GM19463 (cell line): ENCODE measurements around the gene PHF21B.
"Not testable (repeated sequence)": the region's sequence is repeated elsewhere in the genome, so short reads cannot be mapped to it uniquely, and the experiment has no call there.

Experiments used
- ATAC-seq: cut with Tn5 transposase; IDR thresholded peaks from one replicate; pipeline ENCODE4 v1.9.1; 2021; ENCODE audit warnings: mild to moderate bottlenecking, moderate library complexity; ENCODE audit not compliant: unreplicated experiment

The PHF21B gene

DNA sequence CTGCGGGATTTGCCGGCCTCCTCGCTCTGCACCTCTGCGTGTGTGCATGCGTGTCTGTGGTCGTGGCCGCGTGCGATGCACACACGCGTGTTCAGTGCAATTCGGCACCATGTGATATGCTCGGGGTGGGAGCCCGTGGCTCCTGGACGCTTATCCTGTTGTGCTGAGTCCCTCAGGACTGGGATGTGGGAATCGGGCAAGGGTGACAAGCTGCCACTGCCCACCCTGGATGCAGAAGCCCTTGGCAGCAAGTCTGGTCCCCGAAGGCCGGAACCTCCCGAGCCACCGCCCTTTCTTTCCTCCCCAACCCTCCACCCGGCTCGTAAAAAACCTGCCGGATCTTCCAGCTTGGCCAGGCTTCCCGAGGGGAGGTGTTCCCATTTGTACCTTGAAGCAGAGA lies 128.2 kb downstream of the PHF21B start:
- ATAC-seq = no peak

DNA sequence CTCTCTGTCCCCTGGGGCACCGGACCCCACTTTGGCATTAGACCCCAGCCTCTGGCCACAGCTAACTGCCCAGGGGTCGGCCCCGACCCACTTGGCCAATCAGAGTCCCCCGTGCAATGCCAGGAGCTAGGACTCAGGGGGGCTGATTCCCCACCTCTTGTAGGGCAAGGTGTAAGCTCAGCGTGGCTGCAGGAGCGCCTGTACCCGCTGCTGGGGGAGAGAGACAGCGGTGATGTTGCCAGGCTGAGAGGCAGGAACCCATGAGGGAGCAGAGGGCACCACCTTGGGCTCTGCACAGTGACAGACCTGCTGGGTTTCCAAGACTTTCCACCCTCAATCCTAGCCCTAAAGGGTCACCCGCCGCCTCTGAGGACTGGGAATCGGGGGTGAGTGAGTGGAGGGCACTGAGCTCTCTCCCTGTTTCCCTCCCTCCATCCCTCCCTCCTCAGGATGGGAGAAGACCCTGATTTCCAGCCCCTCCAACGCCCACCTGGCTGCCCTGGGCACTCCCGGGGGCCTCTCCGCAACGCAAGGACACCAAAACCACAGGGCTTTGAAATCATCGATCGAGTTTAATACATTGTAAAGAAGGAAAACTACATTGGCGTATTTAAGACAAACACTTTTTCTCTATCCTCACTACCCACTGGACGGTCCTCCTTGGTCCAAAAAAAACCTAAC lies 129.1 kb downstream of the PHF21B start:
- no peak for ATAC-seq

DNA sequence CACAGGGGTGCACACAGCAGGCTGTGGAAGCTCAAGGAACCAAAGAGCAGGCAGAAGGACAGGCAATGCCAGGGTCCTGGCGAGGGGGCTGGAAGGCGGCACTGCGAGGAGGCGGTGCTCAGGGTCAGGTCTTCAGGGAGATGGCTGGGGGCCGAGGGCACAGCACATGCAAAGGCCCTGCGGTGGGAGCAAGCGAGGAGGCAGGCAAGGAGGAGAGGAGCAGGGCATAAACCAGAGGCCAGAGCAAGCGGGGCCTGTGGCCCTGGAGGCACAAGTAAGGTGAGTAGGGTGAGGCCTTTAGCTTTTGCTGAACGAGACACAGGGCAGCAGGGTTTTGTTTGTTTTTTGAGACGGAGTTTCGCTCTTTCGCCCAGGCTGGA lies 130.5 kb downstream of the PHF21B start:
- ATAC-seq = no peak

DNA sequence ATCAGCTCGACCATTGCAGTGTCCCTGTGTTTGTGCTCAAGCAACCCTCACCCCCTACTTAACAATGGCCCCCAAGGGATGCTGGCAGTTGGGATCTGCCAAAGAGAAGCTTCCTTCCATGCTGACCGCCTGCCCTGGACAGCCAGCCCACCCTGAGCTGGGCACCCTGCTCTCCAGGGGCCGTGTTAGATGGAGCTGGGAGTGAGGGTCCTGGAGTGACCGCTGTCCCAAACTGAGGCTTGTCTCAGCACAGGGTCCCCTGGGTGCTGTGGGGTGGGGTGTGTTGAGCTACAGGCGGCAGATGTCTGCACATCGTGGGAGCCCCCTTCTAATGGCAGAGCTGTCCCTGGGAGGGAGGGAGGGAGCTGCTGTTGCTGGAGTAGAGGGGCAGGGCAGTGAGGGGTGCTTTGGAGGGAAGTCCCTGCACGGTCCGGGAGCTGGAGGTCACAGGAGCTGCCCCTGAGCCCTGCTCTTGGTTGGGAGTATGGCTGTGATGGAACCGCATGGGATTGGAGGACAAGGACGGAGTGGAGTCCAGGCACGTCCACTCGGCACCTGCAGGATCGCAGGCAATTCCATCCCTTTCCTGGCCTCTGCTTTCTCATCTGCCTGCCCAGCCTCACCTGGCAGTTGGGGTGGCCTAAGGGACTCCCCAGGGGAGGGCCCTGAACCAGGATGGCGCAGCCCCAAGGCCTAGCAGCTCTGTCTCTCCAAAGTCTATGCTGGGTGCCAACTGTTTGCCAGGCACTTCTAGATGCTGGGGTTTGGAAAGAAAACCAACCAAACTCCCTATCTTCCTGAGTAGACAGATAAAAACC lies 131.1 kb downstream of the PHF21B start:
- no peak for ATAC-seq

DNA sequence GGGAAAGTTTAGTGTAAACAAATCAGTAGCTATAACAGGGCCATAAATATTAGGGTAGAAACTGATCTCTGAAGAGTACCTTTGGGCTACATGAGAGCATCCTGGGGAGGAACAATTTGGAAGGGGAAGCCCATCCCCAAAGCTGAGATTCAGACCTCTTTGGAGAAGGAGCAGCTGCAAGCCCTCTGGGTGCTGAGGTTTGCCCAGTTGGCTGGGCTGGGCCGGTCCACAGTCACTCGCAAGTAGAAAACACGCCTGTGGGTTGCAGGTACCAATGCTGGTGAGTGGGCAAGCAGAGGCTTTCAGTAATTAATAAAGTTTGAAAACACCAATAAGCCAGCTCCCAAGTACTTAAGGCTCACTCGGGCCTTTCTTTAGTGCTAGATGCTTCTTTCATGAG lies 132.9 kb downstream of the PHF21B start:
- ATAC-seq = no peak

DNA sequence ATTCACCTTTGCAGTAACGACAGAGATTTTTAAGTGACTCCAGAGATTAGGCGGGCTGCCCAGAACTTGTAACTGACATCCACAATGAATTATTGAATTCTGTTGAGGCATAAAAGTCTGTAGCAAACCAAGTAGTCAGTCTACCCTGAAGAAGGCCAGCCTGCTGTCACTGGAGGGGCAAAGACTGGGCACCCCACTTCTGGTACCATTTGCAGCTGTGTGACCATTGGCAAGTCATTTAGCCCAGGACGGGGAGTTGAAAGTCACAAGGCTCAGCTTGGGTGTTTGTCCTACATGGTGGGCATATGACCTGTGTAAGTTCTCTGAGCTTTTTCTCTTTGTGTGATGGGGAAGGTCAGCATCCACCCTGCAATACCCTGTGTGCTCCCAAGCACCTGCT lies 138.0 kb downstream of the PHF21B start:
- ATAC-seq = no peak

DNA sequence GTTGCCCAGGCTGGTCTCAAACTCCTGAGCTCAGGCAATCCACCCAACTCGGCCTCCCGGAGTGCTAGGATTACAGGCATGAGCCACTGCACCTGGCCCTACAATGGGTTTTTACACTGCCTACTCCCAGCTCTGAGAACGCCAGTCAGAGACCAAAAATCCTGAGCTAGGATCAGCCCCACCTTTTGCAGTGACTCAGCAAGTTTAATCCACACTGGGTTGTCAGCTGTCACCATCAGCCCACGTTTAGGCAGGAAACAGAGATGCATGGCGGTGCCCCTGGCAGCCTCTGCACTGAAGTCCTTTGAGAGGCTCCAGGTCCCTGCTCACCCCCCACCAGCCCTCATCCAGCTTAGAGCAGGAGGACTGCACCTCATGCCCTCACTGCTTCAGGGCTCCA lies 139.8 kb downstream of the PHF21B start:
- no peak for ATAC-seq

DNA sequence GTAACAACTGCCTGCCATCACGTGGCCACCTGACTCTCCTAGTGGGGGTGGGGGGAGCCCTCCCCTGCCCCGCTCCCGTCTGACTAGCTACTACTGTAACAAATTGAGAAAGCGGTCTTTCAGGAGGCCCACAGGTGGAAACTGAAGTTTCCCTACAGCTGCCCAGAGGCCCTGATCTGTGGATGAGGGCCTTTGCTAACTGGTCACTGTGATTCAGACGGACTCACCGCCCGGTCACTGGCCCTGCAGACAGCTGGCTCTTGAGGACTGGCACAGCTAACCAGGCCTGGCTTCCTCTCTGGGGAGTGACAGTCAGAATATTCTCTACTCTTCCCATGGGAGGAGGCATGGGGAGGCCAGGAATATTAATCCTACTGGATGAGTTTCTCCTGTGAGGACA lies 140.6 kb downstream of the PHF21B start:
- no peak for ATAC-seq

DNA sequence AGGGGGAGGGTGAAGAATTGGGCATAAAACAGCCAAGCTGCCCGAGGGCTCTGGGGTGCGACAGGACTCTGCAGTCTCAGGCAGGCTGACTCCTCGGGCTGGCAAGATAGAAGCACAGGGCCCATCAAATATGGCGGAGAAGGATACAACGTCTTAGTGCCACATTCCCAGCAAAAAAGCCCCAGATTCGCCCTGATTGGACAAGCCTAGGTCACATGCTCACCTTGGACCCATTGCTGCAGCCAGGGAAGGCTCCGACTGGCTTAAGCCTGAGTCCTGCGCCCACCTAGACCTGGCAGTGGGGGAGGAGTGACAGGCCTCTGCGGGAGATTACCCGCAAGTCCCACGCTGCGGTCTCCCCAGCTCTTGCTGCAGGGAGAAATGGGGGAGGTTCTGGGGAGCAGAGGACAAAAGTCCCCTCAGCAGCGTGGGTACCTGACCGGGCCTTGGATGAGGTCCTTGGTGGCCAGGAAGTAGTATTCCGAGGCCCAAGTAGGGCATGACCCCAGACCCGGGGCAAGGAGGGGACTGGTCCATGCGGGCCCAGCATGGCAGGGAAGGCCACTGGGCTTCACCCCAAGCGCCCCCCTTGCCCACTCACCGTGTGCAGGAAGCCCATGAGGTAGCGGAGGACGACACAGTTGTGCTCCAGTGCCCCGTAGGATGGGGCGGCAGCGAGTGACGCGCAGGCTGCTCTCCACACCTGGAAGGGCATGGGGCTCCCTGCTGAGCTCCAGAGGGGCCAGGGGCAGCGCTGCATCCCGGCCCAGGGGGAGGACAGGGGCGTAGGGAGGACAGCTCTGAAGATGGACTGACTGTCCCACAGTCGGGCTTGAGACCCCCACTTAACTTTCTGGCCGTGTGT lies 144.4 kb downstream of the PHF21B start:
- no peak for ATAC-seq

DNA sequence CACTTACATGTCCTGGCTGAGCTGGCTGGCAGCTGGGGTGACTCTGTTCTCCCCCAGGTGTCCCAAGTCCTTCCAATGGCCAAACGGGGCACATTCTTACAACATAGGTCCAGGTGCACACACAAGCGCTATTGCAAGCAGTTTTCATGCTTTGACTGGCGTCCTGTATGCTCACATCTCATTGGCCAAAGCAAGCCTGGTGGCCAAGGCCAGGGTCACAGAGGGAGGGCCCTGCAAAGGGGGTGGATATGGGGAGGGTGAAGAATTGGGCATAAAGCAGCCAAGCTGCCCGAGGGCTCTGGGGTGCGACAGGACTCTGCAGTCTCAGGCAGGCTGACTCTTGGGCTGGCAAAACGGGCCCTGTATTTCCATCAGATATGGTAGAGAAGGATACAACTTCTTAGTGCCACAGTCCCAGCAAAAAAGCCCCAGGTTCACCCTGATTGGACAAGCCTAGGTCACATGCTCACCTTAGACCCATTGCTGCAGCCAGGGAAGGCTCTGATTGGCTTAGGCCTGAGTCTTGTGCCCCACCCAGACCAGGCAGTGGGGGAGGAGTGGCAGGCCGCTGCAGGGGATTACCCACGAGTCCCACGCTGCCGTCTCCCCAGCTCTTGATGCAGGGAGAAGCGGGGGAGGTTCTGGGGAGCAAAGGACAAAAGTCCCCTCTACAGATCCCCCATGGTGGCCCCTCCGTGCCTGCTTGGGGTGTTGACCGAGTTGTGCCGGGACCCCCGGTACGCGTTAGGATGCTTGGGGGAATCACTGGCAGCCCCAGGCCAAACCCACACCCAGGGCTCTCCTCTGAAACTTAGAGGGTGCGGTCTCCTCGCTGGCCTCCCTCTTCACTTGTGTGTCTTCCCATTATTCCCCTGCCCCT lies 146.6 kb downstream of the PHF21B start:
- no peak for ATAC-seq

DNA sequence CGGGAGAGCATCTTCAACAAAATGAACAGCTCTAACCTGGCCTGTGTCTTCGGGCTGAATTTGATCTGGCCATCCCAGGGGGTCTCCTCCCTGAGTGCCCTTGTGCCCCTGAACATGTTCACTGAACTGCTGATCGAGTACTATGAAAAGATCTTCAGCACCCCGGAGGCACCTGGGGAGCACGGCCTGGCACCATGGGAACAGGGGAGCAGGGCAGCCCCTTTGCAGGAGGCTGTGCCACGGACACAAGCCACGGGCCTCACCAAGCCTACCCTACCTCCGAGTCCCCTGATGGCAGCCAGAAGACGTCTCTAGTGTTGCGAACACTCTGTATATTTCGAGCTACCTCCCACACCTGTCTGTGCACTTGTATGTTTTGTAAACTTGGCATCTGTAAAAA lies 147.5 kb downstream of the PHF21B start:
- ATAC-seq = no peak

DNA sequence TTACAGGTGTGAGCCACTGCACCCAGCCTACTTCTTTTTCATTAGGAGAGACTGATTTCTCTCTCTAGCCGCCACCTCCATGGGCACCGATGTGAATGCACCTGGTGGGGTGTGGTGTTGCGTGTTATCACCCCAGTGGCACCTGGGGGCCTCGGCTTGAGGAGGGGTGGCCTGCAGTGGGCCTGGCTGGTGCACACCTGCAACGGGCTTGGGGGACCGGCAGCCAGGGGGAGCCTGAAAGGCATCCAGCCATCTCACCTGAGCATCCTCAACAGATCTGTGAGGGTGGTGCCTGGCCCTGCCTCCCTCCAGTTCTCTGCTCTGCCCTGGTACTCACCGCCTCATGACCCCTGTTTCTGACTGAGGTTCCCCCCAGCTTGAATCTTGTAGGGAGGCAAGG lies 148.6 kb downstream of the PHF21B start:
- ATAC-seq = no peak

DNA sequence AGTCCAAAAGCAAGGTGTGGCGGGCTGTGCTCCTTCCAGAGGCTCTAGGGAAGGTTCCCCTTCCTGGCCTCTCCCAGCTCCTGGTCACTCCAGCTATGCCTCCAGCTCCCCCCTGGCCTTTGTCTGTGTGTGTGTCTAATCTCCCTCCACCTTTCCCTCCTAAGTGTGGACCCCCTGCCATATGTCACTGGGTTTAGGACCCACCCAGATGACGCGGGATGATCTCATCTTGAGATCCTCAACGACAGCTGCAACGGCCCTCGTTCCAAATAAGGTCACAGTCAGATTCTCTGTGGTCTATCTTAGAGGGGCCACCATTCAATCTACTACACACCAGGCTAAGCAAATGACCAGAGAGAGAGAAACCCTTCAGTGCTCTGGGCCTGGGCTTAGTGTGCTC lies 149.5 kb downstream of the PHF21B start:
- no peak for ATAC-seq

DNA sequence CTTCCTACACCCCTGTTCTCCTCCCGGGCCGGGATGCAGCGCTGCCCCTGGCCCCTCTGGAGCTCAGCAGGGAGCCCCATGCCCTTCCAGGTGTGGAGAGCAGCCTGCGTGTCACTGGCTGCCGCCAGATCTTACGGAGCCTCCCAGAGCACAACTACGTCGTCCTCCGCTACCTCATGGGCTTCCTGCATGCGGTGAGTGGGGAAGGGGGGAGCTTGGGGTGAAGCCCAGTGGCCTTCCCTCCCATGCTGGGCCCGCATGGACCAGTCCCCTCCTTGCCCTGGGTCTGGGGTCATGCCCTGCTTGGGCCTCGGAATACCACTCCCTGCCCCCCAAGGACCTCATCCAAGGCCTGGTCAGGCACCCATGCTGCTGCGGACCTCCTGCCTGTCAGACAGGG lies 150.2 kb downstream of the PHF21B start:
- no peak for ATAC-seq

DNA sequence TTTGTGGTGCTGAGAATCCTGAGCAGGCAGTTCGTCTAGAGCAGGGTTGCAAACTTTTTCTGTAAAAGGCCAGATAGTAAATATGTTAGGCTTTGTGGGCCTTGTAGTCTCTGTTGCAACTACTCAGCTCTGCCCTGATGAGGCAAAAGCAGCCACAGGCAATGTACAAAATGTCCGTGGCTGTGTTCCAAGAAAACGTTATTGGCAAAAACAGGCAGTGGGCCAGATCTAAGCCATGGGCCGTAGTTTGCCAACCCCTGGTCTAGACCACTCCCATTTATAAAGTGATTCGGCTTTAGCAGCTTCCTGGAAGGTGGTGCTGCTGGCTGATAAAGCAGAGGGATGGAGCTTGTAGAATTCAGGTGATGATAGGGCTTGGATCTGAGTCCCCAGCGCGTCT lies 151.0 kb downstream of the PHF21B start:
- ATAC-seq = not testable (repeated sequence)

DNA sequence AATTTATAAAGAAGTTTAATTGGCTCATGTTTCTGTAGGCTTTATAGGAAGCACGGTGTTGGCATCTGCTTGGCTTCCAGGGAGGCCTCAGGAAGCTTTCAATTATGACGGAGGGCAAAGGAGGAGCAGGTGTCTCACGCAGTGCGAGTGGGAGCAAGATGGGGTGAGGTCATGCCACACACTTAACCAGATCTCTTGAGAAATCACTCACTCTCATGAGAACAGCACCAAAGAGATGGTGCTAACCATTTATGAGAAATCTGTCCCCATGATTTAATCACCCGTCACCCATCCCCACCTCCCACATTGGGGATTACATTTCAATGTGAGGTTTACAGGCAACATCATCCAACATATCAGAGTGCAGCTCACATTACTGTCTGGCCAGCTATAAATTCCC lies 153.9 kb downstream of the PHF21B start:
- ATAC-seq = no peak

DNA sequence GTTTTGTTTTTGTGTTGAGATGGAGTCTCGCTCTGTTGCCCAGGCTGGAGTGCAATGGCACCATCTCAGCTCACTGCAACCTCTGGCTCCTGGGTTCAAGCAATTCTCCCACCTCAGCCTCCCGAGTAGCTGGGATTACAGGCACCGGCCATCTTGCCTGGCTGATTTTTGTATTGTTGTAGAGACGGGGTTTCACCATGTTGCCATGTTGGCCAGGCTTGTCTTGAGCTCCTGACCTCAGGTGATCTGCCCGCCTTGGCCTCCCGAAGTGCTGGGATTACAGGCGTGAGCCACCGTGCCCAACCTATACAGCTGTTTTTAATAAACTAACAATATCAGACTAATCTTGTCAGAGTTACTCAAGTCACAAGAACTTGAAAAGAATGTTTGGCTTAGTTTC lies 155.2 kb downstream of the PHF21B start:
- not testable (repeated sequence) for ATAC-seq

DNA sequence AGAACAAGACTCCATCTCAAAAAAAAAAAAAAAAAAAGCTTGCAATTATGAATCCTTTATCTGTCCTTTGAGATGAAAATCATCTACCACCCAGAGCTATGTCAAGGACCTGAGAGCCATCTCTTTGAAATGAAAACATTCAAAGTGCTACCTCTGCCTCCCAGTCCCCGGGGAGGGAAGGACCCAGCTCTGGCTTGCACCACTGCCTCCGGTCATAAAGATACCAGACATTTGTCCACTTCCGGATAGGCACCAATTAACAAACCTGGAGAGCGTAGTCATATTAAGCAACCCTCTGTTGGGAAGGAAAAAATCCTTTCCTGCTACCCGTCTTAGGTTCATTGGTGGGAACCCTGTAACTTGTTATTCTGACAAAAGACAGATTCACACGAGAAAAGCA lies 158.9 kb downstream of the PHF21B start:
- ATAC-seq = no peak

DNA sequence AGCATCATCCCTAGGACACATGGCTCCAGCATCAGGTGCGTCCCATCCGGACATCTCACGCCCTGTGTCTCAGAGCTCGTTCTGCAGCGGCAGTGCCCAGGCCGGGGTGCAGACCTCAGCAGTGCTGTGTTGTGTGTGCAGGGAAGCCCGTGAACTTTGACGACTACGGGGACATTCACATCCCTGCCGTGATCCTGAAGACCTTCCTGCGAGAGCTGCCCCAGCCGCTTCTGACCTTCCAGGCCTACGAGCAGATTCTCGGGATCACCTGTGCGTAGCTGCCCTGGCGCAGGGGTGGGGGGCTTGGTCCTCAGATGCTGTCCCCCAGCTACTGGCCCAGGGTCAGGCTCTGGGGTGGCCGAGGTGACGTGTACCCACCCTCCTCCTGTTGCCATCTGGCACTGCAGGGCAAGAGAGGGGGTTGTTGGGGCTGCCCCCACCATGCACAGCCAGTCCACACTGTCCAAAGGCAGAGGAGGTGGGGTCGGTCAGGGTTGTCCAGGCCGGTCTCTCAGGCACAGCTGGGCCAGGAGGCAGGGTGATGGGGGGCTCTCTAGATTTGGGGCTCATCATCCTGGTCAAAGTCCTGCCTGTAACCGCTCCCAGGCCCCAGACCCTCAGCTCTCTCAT lies 160.9 kb downstream of the PHF21B start:
- no peak for ATAC-seq

DNA sequence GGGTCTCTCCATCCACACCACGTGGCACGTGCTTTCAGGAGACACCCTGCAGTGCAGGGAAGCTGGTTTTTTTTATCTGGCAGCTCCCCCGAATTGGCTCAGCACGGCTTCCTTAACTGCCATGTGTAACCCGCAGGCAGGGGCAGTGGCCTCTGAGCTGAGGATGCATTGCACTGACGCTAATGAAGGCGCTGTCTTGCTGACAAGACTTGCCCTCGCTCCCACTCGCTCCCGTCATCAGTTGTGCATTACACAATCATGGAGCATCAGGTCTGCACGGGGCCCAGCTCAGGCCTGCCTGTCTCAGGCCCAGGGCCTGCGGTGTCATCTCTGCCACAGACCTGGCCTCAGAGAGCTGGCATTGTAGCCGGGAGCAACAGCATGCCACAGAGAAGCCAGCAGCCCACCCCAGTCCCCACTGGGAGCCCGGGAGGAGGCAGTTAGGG lies 161.5 kb downstream of the PHF21B start:
- ATAC-seq = no peak
